K562 (cell line): ENCODE data around the gene PPP6C. TPM values are rescaled to one million over a fixed set of nuclear protein-coding genes. Genes with fewer than 3 reads are reported as not detected.

Experiments
- ATAC-seq: fragments of 200-7000 bp; cut with Tn5 transposase; 3 replicates; pipeline ENCODE4 v1.9.1; 2020; ENCODE audit warnings: moderate library complexity
- BruUV-seq: library from RNA; stranded (reverse); fragments of 400-500 nt; replicated peaks from 2 replicates; lab custom pipeline; 2021; lab: Mats Ljungman, UMichigan
- CTCF ChIA-PET: fragments of 300-600 bp; formaldehyde crosslinking; extraction: SDS; loops from one replicate; lab custom pipeline; 2021; ENCODE audit warnings: low intra/inter-chr PET ratio; lab: Yijun Ruan, JAX
- POLR2A ChIA-PET: fragments of 300-600, 350-650 bp; sonication (Branson Sonifier 250); formaldehyde crosslinking; extraction: SDS; loops from one replicate; lab custom pipeline; 2021; ENCODE audit warnings: antibody characterized with exemption, inconsistent platforms; lab: Yijun Ruan, JAX
- DNase-seq, 4 experiments: peaks; one replicate each; pipeline versions ENCODE4 v3.0.0 to v3.0.0-alpha.2; 2011 to 2018; ENCODE audit warnings: low spot score in 3 of 4, mixed read lengths in 3 of 4; ENCODE audit errors: extremely low read depth in 1 of 4
- FAIRE-seq: peaks from 2 replicates; lab custom pipeline; 2011; peaks lifted over from hg19 to GRCh38; lab: Jason Lieb, UNC
- H2AFZ ChIP-seq: 2 replicates; pipeline ENCODE4 v1.6.0; 2011; ENCODE audit warnings: low read depth, low read length, control low read depth, inconsistent platforms
- H3K27ac ChIP-seq: fragments of 200-600 bp; 3 replicates; pipeline ENCODE4 v1.8.0; 2011; ENCODE audit warnings: low read depth, mild to moderate bottlenecking, control low read depth, inconsistent platforms, low read length, moderate library complexity, mixed read lengths; ENCODE audit errors: extremely low read depth
- H3K27me3 ChIP-seq, 2 experiments: fragments of 300-600 bp in 1 of 2; 2 replicates in 1 of 2; 3 replicates in 1 of 2; pipeline versions ENCODE4 v1.6.0 to v1.8.0; 2011; ENCODE audit warnings: inconsistent platforms in 2 of 2, low read length in 2 of 2, mild to moderate bottlenecking in 1 of 2, mixed read lengths in 1 of 2, moderate library complexity in 1 of 2; ENCODE audit not compliant: control insufficient read depth in 2 of 2, insufficient read depth in 2 of 2
- H3K36me3 ChIP-seq: fragments of 300-600 bp; 3 replicates; pipeline ENCODE4 v1.8.0; 2011; ENCODE audit warnings: mild to moderate bottlenecking, low read length, inconsistent platforms; ENCODE audit not compliant: control insufficient read depth, insufficient read depth
- H3K4me1 ChIP-seq, 2 experiments: fragments of 200-600 bp in 1 of 2; replicated peaks in 1 of 2; 2 replicates in 1 of 2; 3 replicates in 1 of 2; pipeline versions ENCODE4 v1.5.1 to v1.8.0; 2011; ENCODE audit warnings: inconsistent platforms in 2 of 2, low read length in 2 of 2, mild to moderate bottlenecking in 1 of 2, mixed read lengths in 1 of 2, moderate library complexity in 1 of 2; ENCODE audit not compliant: control insufficient read depth in 2 of 2, insufficient read depth in 2 of 2
- H3K4me2 ChIP-seq: 2 replicates; pipeline ENCODE4 v1.6.1; 2011; ENCODE audit warnings: low read length, control low read depth, inconsistent platforms, mixed read lengths; ENCODE audit not compliant: insufficient read depth
- H3K4me3 ChIP-seq: fragments of 200-600 bp; sonication (generic), shearing (Covaris generic); 2 replicates; pipeline ENCODE4 v1.5.1; 2016; ENCODE audit warnings: control low read depth, inconsistent platforms
- H3K79me2 ChIP-seq: fragments of 200-600 bp; 3 replicates; pipeline ENCODE4 v1.8.0; 2011; ENCODE audit warnings: low read length, inconsistent platforms; ENCODE audit not compliant: control insufficient read depth, insufficient read depth
- H3K9ac ChIP-seq, 2 experiments: 2 replicates each; pipeline versions ENCODE4 v1.6.0 to v1.6.1; 2011; ENCODE audit warnings: low read depth in 2 of 2, low read length in 2 of 2, control low read depth in 1 of 2, inconsistent platforms in 1 of 2, mild to moderate bottlenecking in 1 of 2, mixed read lengths in 1 of 2; ENCODE audit not compliant: insufficient read depth in 1 of 2
- H3K9me1 ChIP-seq: one replicate; pipeline ENCODE4 v1.6.0; 2011; ENCODE audit warnings: inconsistent platforms, mild to moderate bottlenecking, low read length, moderate library complexity; ENCODE audit not compliant: control insufficient read depth, insufficient read depth
- H3K9me3 ChIP-seq: replicated peaks from 2 replicates; pipeline ENCODE4 v1.5.1; 2011; ENCODE audit warnings: low read depth, low read length, inconsistent platforms; ENCODE audit not compliant: control insufficient read depth, insufficient read depth
- H4K20me1 ChIP-seq: replicated peaks from 2 replicates; pipeline ENCODE4 v1.6.1; 2011; ENCODE audit warnings: low read length, inconsistent platforms, mixed read lengths; ENCODE audit not compliant: control insufficient read depth, insufficient read depth
- ATF1 ChIP-seq, 2 experiments: fragments of 450-650 bp in 1 of 2; IDR thresholded peaks; 2 replicates each; pipeline ENCODE4 v1.6.1; 2016; ENCODE audit warnings: missing compliant biosample characterization in 1 of 2, missing genetic modification characterization in 1 of 2
- GABPB1 ChIP-seq: sonication (generic); formaldehyde crosslinking; IDR thresholded peaks from 2 replicates; pipeline ENCODE4 v1.8.0; 2022; ENCODE audit warnings: mild to moderate bottlenecking, missing genetic modification reagents
- MEIS2 ChIP-seq: fragments of 450-650 bp; IDR thresholded peaks from 2 replicates; pipeline ENCODE4 v1.6.1; 2014; ENCODE audit warnings: mild to moderate bottlenecking; ENCODE audit not compliant: partially characterized antibody
- NELFE ChIP-seq: IDR thresholded peaks from 2 replicates; pipeline ENCODE4 v1.6.1; 2011; ENCODE audit warnings: mild to moderate bottlenecking; ENCODE audit not compliant: insufficient read depth, insufficient read length
- POLR2G ChIP-seq: fragments of 200-400 bp; formaldehyde crosslinking; IDR thresholded peaks from 2 replicates; pipeline ENCODE4 v1.6.1; 2017; ENCODE audit warnings: low read depth, mild to moderate bottlenecking, antibody characterized with exemption, low read length, moderate library complexity
- RBFOX2 ChIP-seq: fragments of 200-400 bp; formaldehyde crosslinking; IDR thresholded peaks from 2 replicates; pipeline ENCODE4 v1.6.1; 2017; ENCODE audit warnings: low read depth, mild to moderate bottlenecking, low read length, moderate library complexity
- SMAD1 ChIP-seq: fragments of 150-350 bp; IDR thresholded peaks from 2 replicates; pipeline ENCODE4 v1.6.1; 2014; ENCODE audit warnings: low read length, low read depth; ENCODE audit not compliant: partially characterized antibody
- SPI1 ChIP-seq: IDR thresholded peaks from 2 replicates; pipeline ENCODE4 v1.6.1; 2011; ENCODE audit warnings: low read depth, low read length, control low read depth, borderline replicate concordance
- ZNF707 ChIP-seq: fragments of 250-450 bp; sonication (Bioruptor Pico); conservative IDR thresholded peaks from 2 replicates; pipeline ENCODE4 v1.8.0; 2022; ENCODE audit warnings: inconsistent platforms, mild to moderate bottlenecking, moderate library complexity
- WGBS: fragments of 100-300 bp; shearing (Covaris generic); methylation state at CpG from one replicate; pipeline ENCODE4 v1.1.6; 2016; ENCODE audit warnings: low coverage, mixed read lengths; ENCODE audit not compliant: insufficient coverage; ENCODE audit errors: missing lambda C conversion rate; 5-methylcytosine and 5-hydroxymethylcytosine counted together
- in situ Hi-C: fragments of 300-500 bp; cut with MboI; formaldehyde crosslinking; loops from 4 replicates; pipeline ENCODE4 v1.15.0; 2018; ENCODE audit warnings: inconsistent platforms, mixed read lengths
- intact Hi-C: fragments of 100-400 bp; cut with micrococcal nuclease; formaldehyde crosslinking; loops from 2 replicates; pipeline ENCODE4 v1.14.2; 2022
- polyA plus RNA-seq, 8 experiments: library from polyadenylated mRNA; depleted of rRNA in 4 of 8; stranded (reverse) in 5 of 8; unstranded in 3 of 8; fragments of >200 nt; fragmentation: Nextera tagmentation in 2 of 8; fragmentation: Illumina TruSeq in 1 of 8; extraction: Ambion mirVana in 2 of 8; extraction: Trizol in 1 of 8; gene quantifications; 2 replicates each; pipeline versions ENCODE4 v1.2.1 to v1.2.3, GENCODE V29; 2011 to 2014; ENCODE audit warnings: inconsistent platforms in 1 of 8, missing spikeins in 1 of 8
- total RNA-seq, 7 experiments: library from RNA; depleted of rRNA in 6 of 7; stranded (reverse); fragments of >200 nt in 6 of 7; fragmentation: Illumina TruSeq in 2 of 7; extraction: Trizol in 2 of 7; gene quantifications; 2 replicates each; pipeline versions ENCODE4 v1.2.1 to v1.2.3, GENCODE V29; 2011 to 2021; ENCODE audit warnings: low replicate concordance in 1 of 7
- TF ChIP-seq, protein P1 (sequence below): fragments of 250-450 bp; sonication (Bioruptor Pico); IDR thresholded peaks from 2 replicates; pipeline ENCODE4 v1.8.0; 2021; ENCODE audit warnings: mild to moderate bottlenecking, moderate library complexity
- TF ChIP-seq, protein P2 (sequence below): fragments of 250-450 bp; sonication (Bioruptor Pico); IDR thresholded peaks from 2 replicates; pipeline ENCODE4 v1.5.0; 2022; ENCODE audit warnings: mild to moderate bottlenecking
- TF ChIP-seq, protein P3 (sequence below): fragments of 250-450 bp; sonication (Bioruptor Pico); IDR thresholded peaks from 2 replicates; pipeline ENCODE4 v1.4.0; 2020; ENCODE audit warnings: mild to moderate bottlenecking

PPP6C gene
- total and polyA plus RNA-seq, 9 of the 15 experiments (the other 6 are each of a cell fraction or from before 2014, with no cell fraction given), result 18.8 to 44.8 (median 38.3) TPM

DNA sequence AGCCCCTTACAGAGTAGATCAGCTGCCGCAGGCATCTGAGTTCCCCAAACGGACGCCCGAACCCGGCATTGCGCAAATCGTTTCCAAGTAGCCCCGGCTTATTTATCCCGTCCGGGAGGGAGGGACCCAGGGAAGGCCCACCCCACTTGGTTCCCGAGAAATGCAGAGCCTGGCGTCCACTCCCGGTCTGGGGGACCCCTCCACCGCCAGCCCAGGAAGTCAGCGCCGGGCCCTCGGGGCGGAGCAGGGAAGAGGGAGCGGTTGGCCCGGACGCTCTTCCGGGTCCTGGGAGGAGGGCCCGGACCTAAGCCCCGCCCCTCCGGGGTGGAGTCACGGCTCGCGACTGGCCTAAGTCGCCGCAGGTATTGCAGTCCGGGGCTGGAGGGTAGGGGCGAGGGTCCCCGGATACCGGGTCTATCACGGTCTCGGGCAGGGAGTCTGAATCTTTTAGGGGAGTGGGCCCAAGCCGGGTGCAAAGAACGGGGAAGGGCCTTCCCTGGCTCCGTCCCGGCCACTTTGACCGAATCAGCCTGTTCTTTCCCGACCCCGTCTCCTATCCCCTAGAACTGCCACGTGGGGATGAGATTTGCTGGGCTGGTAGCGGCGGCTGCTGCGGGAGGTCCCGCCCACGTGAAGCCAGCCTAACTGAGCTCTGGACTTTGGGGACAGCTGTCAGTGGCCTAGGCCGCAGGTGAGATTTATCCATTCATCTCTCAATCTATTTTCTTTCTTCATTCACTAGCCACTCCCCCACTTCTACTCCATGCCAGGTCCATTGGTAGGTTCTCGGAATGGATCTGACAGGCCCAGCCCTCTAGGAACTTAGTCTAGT, 10.8 kb upstream of the PPP6C start, which contains the start of gene RABEPK:
TSS of gene RABEPK (plus strand) at position 327 of the 832 bp plus-strand sequence. CDS start 2,472 bp downstream, outside the sequence.
- Histone ChIP-seq H3K9ac (peak within 1 kb of the TSS; percentile 66 to 91), H3K79me2 (peaks cover 12% of the 10 kb centered on the region), H3K4me3 (peak within 1 kb of the TSS; percentile 80), H3K27ac (peak within 1 kb of the TSS; percentile 88), H2AFZ (peak within 1 kb of the TSS; percentile 84), H3K9me3 (no peaks in the 10 kb centered on the region), H3K27me3 (no peaks in the 10 kb centered on the region), H3K9me1 (no peaks in the 10 kb centered on the region), H4K20me1 (no peaks in the 10 kb centered on the region), H3K4me2 (peak within 1 kb of the TSS; percentile 76), H3K4me1 (peaks cover 3 to 13% of the 10 kb centered on the region in 2 experiments; a peak in 2 of 5 replicates), H3K36me3 (peaks cover 20% of the 10 kb centered on the region; the same call in 2 of the 3 replicates)
- POLR2A ChIA-PET, result interaction anchor here (0.7 to 2.6 kb wide), 6 partner anchors 10 to 1570 kb away, joined by 3 to 15 read pairs (median 5); partner anchors contain the start of gene HSPA5
- WGBS, result under 1% methylated on average over 50 of the region's 51 CpGs
- ATAC-seq (peak; percentile 99), DNase-seq (peak; percentile 96 to 98 (median 97)), FAIRE-seq (peak; percentile 79)
- in situ Hi-C loops (no loop called here), intact Hi-C loops (loop anchor here (2.0 kb wide), 1 partner anchor 40 kb away; the partner anchor contains the start of gene HSPA5)
- BruUV-seq, result TSS peak; percentile 88
- CTCF ChIA-PET, result no interaction called here
- TF ChIP-seq ATF1 (CRISPR knock-in tag; IDR thresholded peaks at IDR 0.05) (no peak), ATF1 (tag; IDR thresholded peaks at IDR 0.05) (peak; percentile 49; the same call in 1 of the 2 replicates), RBFOX2 (peak; percentile 97), SMAD1 (peak; percentile 43), SPI1 (0 out of 2 replicates have a peak, but pooled peaks have one; percentile 6), NELFE (peak; percentile 7), GABPB1 (CRISPR knock-in tag) (peak; percentile 67; the same call in 1 of the 2 replicates), MEIS2 (peak; percentile 50), ZNF707 (CRISPR knock-in tag) (no peak), POLR2G (peak; percentile 98)
- TF ChIP-seq, protein P1, sequence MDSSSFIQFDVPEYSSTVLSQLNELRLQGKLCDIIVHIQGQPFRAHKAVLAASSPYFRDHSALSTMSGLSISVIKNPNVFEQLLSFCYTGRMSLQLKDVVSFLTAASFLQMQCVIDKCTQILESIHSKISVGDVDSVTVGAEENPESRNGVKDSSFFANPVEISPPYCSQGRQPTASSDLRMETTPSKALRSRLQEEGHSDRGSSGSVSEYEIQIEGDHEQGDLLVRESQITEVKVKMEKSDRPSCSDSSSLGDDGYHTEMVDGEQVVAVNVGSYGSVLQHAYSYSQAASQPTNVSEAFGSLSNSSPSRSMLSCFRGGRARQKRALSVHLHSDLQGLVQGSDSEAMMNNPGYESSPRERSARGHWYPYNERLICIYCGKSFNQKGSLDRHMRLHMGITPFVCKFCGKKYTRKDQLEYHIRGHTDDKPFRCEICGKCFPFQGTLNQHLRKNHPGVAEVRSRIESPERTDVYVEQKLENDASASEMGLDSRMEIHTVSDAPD (CRISPR knock-in tag), result no peak
- TF ChIP-seq, protein P2, sequence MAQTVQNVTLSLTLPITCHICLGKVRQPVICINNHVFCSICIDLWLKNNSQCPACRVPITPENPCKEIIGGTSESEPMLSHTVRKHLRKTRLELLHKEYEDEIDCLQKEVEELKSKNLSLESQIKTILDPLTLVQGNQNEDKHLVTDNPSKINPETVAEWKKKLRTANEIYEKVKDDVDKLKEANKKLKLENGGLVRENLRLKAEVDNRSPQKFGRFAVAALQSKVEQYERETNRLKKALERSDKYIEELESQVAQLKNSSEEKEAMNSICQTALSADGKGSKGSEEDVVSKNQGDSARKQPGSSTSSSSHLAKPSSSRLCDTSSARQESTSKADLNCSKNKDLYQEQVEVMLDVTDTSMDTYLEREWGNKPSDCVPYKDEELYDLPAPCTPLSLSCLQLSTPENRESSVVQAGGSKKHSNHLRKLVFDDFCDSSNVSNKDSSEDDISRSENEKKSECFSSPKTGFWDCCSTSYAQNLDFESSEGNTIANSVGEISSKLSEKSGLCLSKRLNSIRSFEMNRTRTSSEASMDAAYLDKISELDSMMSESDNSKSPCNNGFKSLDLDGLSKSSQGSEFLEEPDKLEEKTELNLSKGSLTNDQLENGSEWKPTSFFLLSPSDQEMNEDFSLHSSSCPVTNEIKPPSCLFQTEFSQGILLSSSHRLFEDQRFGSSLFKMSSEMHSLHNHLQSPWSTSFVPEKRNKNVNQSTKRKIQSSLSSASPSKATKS (CRISPR knock-in tag), result no peak
- TF ChIP-seq, protein P3, sequence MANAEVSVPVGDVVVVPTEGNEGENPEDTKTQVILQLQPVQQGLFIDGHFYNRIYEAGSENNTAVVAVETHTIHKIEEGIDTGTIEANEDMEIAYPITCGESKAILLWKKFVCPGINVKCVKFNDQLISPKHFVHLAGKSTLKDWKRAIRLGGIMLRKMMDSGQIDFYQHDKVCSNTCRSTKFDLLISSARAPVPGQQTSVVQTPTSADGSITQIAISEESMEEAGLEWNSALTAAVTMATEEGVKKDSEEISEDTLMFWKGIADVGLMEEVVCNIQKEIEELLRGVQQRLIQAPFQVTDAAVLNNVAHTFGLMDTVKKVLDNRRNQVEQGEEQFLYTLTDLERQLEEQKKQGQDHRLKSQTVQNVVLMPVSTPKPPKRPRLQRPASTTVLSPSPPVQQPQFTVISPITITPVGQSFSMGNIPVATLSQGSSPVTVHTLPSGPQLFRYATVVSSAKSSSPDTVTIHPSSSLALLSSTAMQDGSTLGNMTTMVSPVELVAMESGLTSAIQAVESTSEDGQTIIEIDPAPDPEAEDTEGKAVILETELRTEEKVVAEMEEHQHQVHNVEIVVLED, result peak; percentile 21; the same call in 1 of the 2 replicates
